ENCODE measurements around the gene PITX3. TPM values are rescaled to one million over a fixed set of nuclear protein-coding genes. Genes with fewer than 3 reads are reported as not detected.

PITX3 gene
- total RNA-seq, 1 donor from 2014 or later = 1.7 TPM

DNA sequence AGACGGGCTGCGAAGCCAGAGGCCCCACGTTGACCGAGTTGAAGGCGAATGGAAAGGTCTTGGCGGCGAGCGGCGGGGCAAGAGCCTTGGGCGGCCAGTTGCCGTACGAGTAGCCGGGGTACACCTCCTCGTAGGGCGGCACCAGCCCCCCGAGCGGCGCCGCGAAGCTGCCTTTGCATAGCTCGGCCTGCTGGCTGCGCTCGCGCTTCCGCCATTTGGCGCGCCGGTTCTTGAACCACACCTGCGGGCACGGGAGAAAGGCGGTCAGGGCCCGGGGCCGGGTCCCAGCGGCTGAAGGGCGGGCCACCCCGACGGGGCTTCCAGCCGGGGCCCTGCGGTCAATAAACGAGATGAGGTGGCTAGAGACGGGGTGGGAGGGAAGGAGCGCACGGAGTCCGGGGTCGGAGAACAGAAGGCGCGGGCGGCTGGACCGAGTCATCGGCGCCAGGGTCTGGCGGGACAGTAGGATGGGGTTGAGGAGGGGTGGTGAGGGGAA lies 10.4 kb downstream of the PITX3 start:
- Mint-ChIP-seq H3K36me3 (ENCODE audit: low read depth, unreplicated experiment) (no peaks in the 10 kb centered on the region), H3K27me3 (ENCODE audit: low read depth, unreplicated experiment) (peaks cover 61% of the 10 kb centered on the region), H3K4me3 (ENCODE audit: unreplicated experiment) (no peak overlapping the region), H3K27ac (ENCODE audit: unreplicated experiment) (no peak overlapping the region), H3K4me1 (ENCODE audit: low read depth, unreplicated experiment) (peaks cover 12% of the 10 kb centered on the region), H3K9me3 (ENCODE audit: unreplicated experiment) (no peaks in the 10 kb centered on the region)
- Histone ChIP-seq H3K9me3 (ENCODE audit: insufficient read depth, low read depth, low read length) (no peaks in the 10 kb centered on the region), H3K4me2 (ENCODE audit: low read length) (peak overlapping the region; percentile 82), H3K4me3 (ENCODE audit: insufficient read depth, low read depth, low read length) (peak overlapping the region; percentile 55), H3K36me3 (ENCODE audit: insufficient read depth, low read length) (no peaks in the 10 kb centered on the region), H3K27me3 (ENCODE audit: insufficient read depth, low read length) (peaks cover 40% of the 10 kb centered on the region), H3K79me2 (ENCODE audit: insufficient read depth, low read length) (no peaks in the 10 kb centered on the region), H2AFZ (ENCODE audit: low read depth, low read length) (peak overlapping the region; percentile 83), H3K27ac (ENCODE audit: low read depth, low read length) (no peak overlapping the region), H3K4me1 (ENCODE audit: insufficient read depth, low read length) (peaks cover 28% of the 10 kb centered on the region), H3K9ac (ENCODE audit: low read length) (no peak overlapping the region), H4K20me1 (ENCODE audit: insufficient read depth, low read length) (no peaks in the 10 kb centered on the region)
- DNase-seq (ENCODE audit: low read depth) (no peak), FAIRE-seq (no peak)
- peak; percentile 76 for TF ChIP-seq EZH2 (IDR thresholded peaks at IDR 0.05; ENCODE audit: insufficient read depth, low read length)
- TF ChIP-seq, protein P1, sequence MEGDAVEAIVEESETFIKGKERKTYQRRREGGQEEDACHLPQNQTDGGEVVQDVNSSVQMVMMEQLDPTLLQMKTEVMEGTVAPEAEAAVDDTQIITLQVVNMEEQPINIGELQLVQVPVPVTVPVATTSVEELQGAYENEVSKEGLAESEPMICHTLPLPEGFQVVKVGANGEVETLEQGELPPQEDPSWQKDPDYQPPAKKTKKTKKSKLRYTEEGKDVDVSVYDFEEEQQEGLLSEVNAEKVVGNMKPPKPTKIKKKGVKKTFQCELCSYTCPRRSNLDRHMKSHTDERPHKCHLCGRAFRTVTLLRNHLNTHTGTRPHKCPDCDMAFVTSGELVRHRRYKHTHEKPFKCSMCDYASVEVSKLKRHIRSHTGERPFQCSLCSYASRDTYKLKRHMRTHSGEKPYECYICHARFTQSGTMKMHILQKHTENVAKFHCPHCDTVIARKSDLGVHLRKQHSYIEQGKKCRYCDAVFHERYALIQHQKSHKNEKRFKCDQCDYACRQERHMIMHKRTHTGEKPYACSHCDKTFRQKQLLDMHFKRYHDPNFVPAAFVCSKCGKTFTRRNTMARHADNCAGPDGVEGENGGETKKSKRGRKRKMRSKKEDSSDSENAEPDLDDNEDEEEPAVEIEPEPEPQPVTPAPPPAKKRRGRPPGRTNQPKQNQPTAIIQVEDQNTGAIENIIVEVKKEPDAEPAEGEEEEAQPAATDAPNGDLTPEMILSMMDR (IDR thresholded peaks at IDR 0.05; ENCODE audit: insufficient read depth, low read depth, low read length) = no peak

DNA sequence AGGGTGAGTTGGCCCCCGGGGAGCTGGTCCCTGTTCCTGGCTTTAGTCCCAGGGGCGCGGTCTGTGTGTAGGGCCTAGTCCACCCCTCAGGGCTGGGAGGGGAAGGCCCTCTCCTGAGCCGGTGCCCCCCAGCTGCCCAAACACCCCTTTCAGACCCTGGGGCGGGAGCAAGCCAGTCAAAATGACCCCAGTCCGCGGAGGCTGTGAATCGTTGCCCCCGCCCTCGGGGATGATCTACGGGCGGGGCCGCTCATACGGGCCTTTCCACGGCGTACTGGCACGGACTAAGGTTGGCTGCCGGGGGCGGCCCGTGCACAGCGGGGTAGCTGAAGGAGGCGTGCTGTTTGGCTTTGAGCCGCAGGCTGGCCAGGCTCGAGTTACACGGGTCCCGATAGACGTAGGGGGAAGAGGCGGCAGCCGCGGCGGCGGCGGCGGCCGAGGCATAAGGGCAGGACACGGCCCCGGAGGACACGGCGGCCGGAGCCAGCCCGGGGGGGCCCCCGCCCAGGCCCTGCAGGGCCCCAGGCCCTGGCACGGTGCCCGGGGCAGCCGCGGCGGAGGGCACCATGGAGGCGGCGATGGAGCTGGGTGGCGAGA lies 10.9 kb downstream of the PITX3 start:
- Mint-ChIP-seq H3K9me3 (ENCODE audit: unreplicated experiment) (no peaks in the 10 kb centered on the region), H3K36me3 (ENCODE audit: low read depth, unreplicated experiment) (no peaks in the 10 kb centered on the region), H3K27me3 (ENCODE audit: low read depth, unreplicated experiment) (peaks cover 56% of the 10 kb centered on the region), H3K4me3 (ENCODE audit: unreplicated experiment) (no peak overlapping the region), H3K27ac (ENCODE audit: unreplicated experiment) (no peak overlapping the region), H3K4me1 (ENCODE audit: low read depth, unreplicated experiment) (peaks cover 13% of the 10 kb centered on the region)
- H3K4me1 ChIP-seq (ENCODE audit: insufficient read depth, low read length) = peaks cover 28% of the 10 kb centered on the region
- H3K36me3 ChIP-seq (ENCODE audit: insufficient read depth, low read length) = no peaks in the 10 kb centered on the region
- no peak overlapping the region for H3K27ac ChIP-seq (ENCODE audit: low read depth, low read length)
- H3K4me2 ChIP-seq (ENCODE audit: low read length) = peak overlapping the region; percentile 82
- no peak for DNase-seq (ENCODE audit: low read depth)
- peaks cover 40% of the 10 kb centered on the region for H3K27me3 ChIP-seq (ENCODE audit: insufficient read depth, low read length)
- H3K9ac ChIP-seq (ENCODE audit: low read length) = no peak overlapping the region
- H3K4me3 ChIP-seq (ENCODE audit: insufficient read depth, low read depth, low read length) = peak overlapping the region; percentile 55
- no peaks in the 10 kb centered on the region for H4K20me1 ChIP-seq (ENCODE audit: insufficient read depth, low read length)
- H3K9me3 ChIP-seq (ENCODE audit: insufficient read depth, low read depth, low read length) = no peaks in the 10 kb centered on the region
- peak overlapping the region; percentile 83 for H2AFZ ChIP-seq (ENCODE audit: low read depth, low read length)
- no peaks in the 10 kb centered on the region for H3K79me2 ChIP-seq (ENCODE audit: insufficient read depth, low read length)
- TF ChIP-seq, protein P1 (IDR thresholded peaks at IDR 0.05; ENCODE audit: insufficient read depth, low read depth, low read length) = no peak
- no peak for TF ChIP-seq EZH2 (IDR thresholded peaks at IDR 0.05; ENCODE audit: insufficient read depth, low read length)
- no peak for FAIRE-seq

DNA sequence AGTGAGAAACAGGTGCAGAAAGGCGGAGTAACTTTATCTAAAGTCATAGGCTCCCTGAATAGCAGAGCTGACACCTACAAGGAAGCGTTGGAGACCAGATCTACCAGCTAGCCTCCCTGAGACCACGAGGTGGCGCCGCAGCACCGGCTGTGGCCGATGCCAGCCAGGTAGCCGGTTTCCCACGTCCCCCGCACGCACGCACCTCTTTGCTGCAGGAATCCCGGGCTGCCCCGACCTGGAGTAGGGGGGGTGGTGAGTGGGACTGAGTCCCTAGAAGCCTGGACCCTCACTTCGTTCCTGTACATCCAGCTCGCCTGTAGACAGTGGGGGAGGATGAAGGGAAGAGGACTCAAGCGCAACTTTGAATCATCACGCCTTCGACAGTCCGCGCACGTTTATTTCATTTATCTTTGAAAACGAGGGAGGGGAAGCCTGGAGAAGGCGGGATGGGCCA lies 11.5 kb downstream of the PITX3 start:
- Mint-ChIP-seq H3K27me3 (ENCODE audit: low read depth, unreplicated experiment) (peaks cover 54% of the 10 kb centered on the region), H3K4me3 (ENCODE audit: unreplicated experiment) (peak overlapping the region; percentile 60), H3K4me1 (ENCODE audit: low read depth, unreplicated experiment) (peaks cover 10% of the 10 kb centered on the region), H3K36me3 (ENCODE audit: low read depth, unreplicated experiment) (no peaks in the 10 kb centered on the region), H3K9me3 (ENCODE audit: unreplicated experiment) (no peaks in the 10 kb centered on the region), H3K27ac (ENCODE audit: unreplicated experiment) (no peak overlapping the region)
- Histone ChIP-seq H3K27me3 (ENCODE audit: insufficient read depth, low read length) (peaks cover 40% of the 10 kb centered on the region), H3K4me1 (ENCODE audit: insufficient read depth, low read length) (peaks cover 29% of the 10 kb centered on the region), H3K36me3 (ENCODE audit: insufficient read depth, low read length) (no peaks in the 10 kb centered on the region), H2AFZ (ENCODE audit: low read depth, low read length) (peak overlapping the region; percentile 83), H3K79me2 (ENCODE audit: insufficient read depth, low read length) (no peaks in the 10 kb centered on the region), H3K27ac (ENCODE audit: low read depth, low read length) (no peak overlapping the region), H3K4me3 (ENCODE audit: insufficient read depth, low read depth, low read length) (peak overlapping the region; percentile 55), H3K9me3 (ENCODE audit: insufficient read depth, low read depth, low read length) (no peaks in the 10 kb centered on the region), H4K20me1 (ENCODE audit: insufficient read depth, low read length) (no peaks in the 10 kb centered on the region), H3K4me2 (ENCODE audit: low read length) (peak overlapping the region; percentile 82), H3K9ac (ENCODE audit: low read length) (no peak overlapping the region)
- no peak for DNase-seq (ENCODE audit: low read depth)
- TF ChIP-seq, protein P1 (IDR thresholded peaks at IDR 0.05; ENCODE audit: insufficient read depth, low read depth, low read length) = peak; percentile 93
- TF ChIP-seq EZH2 (IDR thresholded peaks at IDR 0.05; ENCODE audit: insufficient read depth, low read length) = no peak
- FAIRE-seq = peak; percentile 5
